ENCODE data around the gene CDH20. TPM values are rescaled to one million over a fixed set of nuclear protein-coding genes. Genes with fewer than 3 reads are reported as not detected.

CDH20 gene
- total RNA-seq, 1 experiment from 2014 or later: not detected

DNA sequence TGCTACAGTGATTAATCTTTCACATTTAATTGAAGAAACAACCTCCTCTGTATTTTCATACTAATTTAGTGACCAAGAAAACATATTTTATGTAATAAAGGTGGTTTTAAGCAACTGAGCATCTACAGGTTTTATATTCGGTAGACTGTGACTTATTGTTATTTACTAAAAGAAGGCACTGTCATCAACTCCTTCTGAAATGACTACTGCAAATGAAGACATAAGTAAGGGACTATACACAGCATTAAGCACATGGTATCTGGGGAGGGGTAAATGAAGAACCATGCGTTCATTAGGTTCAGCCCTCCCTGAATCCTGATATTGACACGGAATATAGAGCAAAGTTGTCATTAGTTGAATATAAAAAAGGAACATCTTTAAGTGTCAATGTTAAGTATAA lies 4.3 kb downstream of the CDH20 start:
- ChIA-PET RAD21 (ENCODE audit: low non-redundant PET in 1 of 2, low total read pairs in 2 of 2, uncharacterized antibody in 2 of 2, unreplicated experiment in 2 of 2) (no interaction called here), POLR2A (no interaction called here), CTCF (no interaction called here)
- intact Hi-C loops (cut with micrococcal nuclease): no loop called here
- Histone ChIP-seq H3K27ac (ENCODE audit: low read depth, low read length) (no peak overlapping the region), H3K27me3 (ENCODE audit: insufficient read depth, low read length) (0 out of 2 replicates have a peak, but pooled peaks cover 7% of the 10 kb centered on the region), H3K4me1 (ENCODE audit: control insufficient read depth in 1 of 2, insufficient read depth in 2 of 2, low read length in 2 of 2) (no peaks in the 10 kb centered on the region), H4K20me1 (ENCODE audit: insufficient read depth) (no peaks in the 10 kb centered on the region), H3K9me3 (ENCODE audit: control insufficient read depth in 1 of 2, insufficient read depth in 1 of 2, low read depth in 1 of 2, low read length in 2 of 2) (no peaks in the 10 kb centered on the region), H3K9ac (ENCODE audit: low read length) (no peak overlapping the region), H3K9me2 (ENCODE audit: insufficient read depth) (no peaks in the 10 kb centered on the region), H3K79me2 (ENCODE audit: insufficient read depth, low read length) (no peaks in the 10 kb centered on the region), H3K4me2 (ENCODE audit: low read length) (no peak overlapping the region), H2AFZ (ENCODE audit: low read depth, low read length, poor library complexity, severe bottlenecking) (no peak overlapping the region), H3K36me3 (ENCODE audit: control insufficient read depth in 1 of 2, insufficient read depth in 2 of 2, low read length in 2 of 2) (no peaks in the 10 kb centered on the region), H3K4me3 (replicated peaks in 1 of 2; ENCODE audit: low read depth in 1 of 2, low read length in 2 of 2) (no peak overlapping the region)
- DNase-seq (ENCODE audit: low read depth, low spot score): no peak
- ATAC-seq: no peak
- BruUV-seq (replicated peaks): no TSS peak
- TF ChIP-seq EGR1 (IDR thresholded peaks at IDR 0.05; ENCODE audit: low read depth) (no peak), EZH2phosphoT487 (IDR thresholded peaks at IDR 0.05; ENCODE audit: borderline replicate concordance) (no peak), CTCF (IDR thresholded peaks at IDR 0.05 in 2 of 3, conservative IDR thresholded peaks at IDR 0.05 in 1 of 3; ENCODE audit: borderline replicate concordance in 1 of 3, insufficient read depth in 1 of 3, low read depth in 2 of 3, low read length in 2 of 3) (no peak), JUND (IDR thresholded peaks at IDR 0.05) (no peak), EZH2 (IDR thresholded peaks at IDR 0.05) (no peak), ZNF274 (IDR thresholded peaks at IDR 0.05; ENCODE audit: low read depth, low read length) (no peak), YY1 (IDR thresholded peaks at IDR 0.05; ENCODE audit: extremely low read depth, insufficient replicate concordance, low read depth, low read length) (no peak), ELF1 (IDR thresholded peaks at IDR 0.05; ENCODE audit: borderline replicate concordance, low read depth) (no peak), SIN3A (IDR thresholded peaks at IDR 0.05; ENCODE audit: low read depth) (no peak), ZBTB33 (IDR thresholded peaks at IDR 0.05; ENCODE audit: extremely low read depth, insufficient replicate concordance, low read length) (no peak), POLR2A (IDR thresholded peaks at IDR 0.05; ENCODE audit: borderline replicate concordance, extremely low read depth, insufficient read depth, insufficient read length) (no peak), RAD21 (IDR thresholded peaks at IDR 0.05; ENCODE audit: low read depth) (no peak), CBX3 (IDR thresholded peaks at IDR 0.05; ENCODE audit: low read depth) (no peak), TCF7L2 (IDR thresholded peaks at IDR 0.05; ENCODE audit: borderline replicate concordance, extremely low read depth, insufficient read depth, insufficient read length) (no peak)
- TF ChIP-seq, protein P1, sequence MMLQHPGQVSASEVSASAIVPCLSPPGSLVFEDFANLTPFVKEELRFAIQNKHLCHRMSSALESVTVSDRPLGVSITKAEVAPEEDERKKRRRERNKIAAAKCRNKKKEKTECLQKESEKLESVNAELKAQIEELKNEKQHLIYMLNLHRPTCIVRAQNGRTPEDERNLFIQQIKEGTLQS (IDR thresholded peaks at IDR 0.05): no peak
